Naive thymus-derived CD8-positive, alpha-beta T cell (primary cell): ENCODE data around the gene ETFRF1. TPM values are rescaled to one million over a fixed set of nuclear protein-coding genes. Genes with fewer than 3 reads are reported as not detected.

ENCODE experiments used
- ATAC-seq, 2 donors: fragments of 150-1000 bp; cut with Tn5 transposase in 1 of 2; sonication (Bioruptor Pico), chemical (Tn5 transposase) in 1 of 2; 1 replicate in 1 of 2; 2 replicates in 1 of 2; pipeline ENCODE4 v1.10.0; 2021; ENCODE audit warnings: mild to moderate bottlenecking in 2 of 2, moderate library complexity in 2 of 2
- POLR2A ChIA-PET: fragments of 350-600 bp; sonication (Branson Sonifier 250); formaldehyde crosslinking; loops from one replicate; lab custom pipeline; 2021; ENCODE audit warnings: antibody characterized with exemption; lab: Charles Lee
- DNase-seq, 10 donors: peaks; one replicate each; pipeline versions ENCODE4 v3.0.0 to v3.0.0-alpha.2; 2020 to 2022
- H3K27ac Mint-ChIP-seq, 10 donors: one replicate each; pipeline ENCODE4 v1.8.0; 2020 to 2022; ENCODE audit warnings: mild to moderate bottlenecking in 10 of 10, mixed read lengths in 10 of 10, moderate library complexity in 4 of 10, inconsistent platforms in 1 of 10
- H3K27me3 Mint-ChIP-seq, 5 donors: one replicate each; pipeline ENCODE4 v1.8.0; 2021 to 2022; ENCODE audit warnings: mixed read lengths in 5 of 5
- H3K36me3 Mint-ChIP-seq, 3 donors: one replicate each; pipeline ENCODE4 v1.8.0; 2020 to 2022; ENCODE audit warnings: mixed read lengths in 3 of 3, mild to moderate bottlenecking in 2 of 3, inconsistent platforms in 1 of 3
- H3K4me1 Mint-ChIP-seq, 4 donors: one replicate each; pipeline ENCODE4 v1.8.0; 2021 to 2022; ENCODE audit warnings: mixed read lengths in 4 of 4
- H3K4me3 Mint-ChIP-seq, 10 donors: one replicate each; pipeline ENCODE4 v1.8.0; 2020 to 2022; ENCODE audit warnings: mild to moderate bottlenecking in 10 of 10, mixed read lengths in 10 of 10, moderate library complexity in 6 of 10, inconsistent platforms in 1 of 10
- H3K9me3 Mint-ChIP-seq, 9 donors: one replicate each; pipeline ENCODE4 v1.8.0; 2020 to 2022; ENCODE audit warnings: mixed read lengths in 9 of 9, mild to moderate bottlenecking in 3 of 9, inconsistent platforms in 1 of 9, moderate library complexity in 1 of 9
- polyA plus RNA-seq, 3 donors: library from polyadenylated mRNA; unstranded; fragments of 300-500 nt; fragmentation: Illumina TruSeq; gene quantifications; one replicate each; pipeline ENCODE4 v1.2.3, GENCODE V29; 2021
- total RNA-seq, 8 experiments: library from RNA in 2 of 8; stranded (reverse) in 2 of 8; gene quantifications; one replicate each; pipeline ENCODE4 v1.2.3 and lab custom pipeline; 2021 to 2026

ETFRF1 gene
- total and polyA plus RNA-seq, 5 experiments from 2014 or later = 39.8 to 53.5 (median 40.8) TPM

DNA sequence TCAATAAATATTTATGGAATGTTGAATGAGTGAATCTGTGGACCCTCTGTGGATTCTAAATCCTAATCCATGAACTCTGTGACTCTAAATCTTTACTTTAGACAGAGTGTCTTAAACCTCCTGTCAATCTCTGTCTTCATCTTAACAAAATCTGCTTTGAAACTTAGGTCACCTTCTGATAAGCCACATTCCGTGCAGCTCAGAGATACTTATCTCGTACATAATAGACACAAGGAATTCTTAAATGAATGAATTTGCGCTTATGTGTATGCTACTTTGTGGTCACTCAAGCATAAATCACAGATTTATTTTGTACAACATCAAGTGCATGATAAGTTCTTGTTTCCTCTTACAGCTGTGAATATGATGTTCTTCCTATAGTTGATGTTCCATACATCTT, 57.9 kb downstream of the ETFRF1 start:
- no peak for DNase-seq
- POLR2A ChIA-PET = interaction anchor here (1.2 to 2.7 kb wide), 2 partner anchors 46 to 113 kb away, joined by 3 to 18 read pairs; no protein-coding TSS in a partner anchor
- peak overlapping the region in 4 of 10 donors; percentile 9 to 93 (median 31) for H3K4me3 Mint-ChIP-seq
- no peaks in the 10 kb centered on the region for H3K27me3 Mint-ChIP-seq
- peaks cover 0 to 5% (median 4%) of the 10 kb centered on the region in 3 donors for H3K36me3 Mint-ChIP-seq
- H3K27ac Mint-ChIP-seq = peak overlapping the region in 6 of 10 donors; percentile 4 to 96 (median 28)
- H3K4me1 Mint-ChIP-seq = peaks cover 13 to 37% (median 34%) of the 10 kb centered on the region in 4 donors
- ATAC-seq = no peak
- no peaks in the 10 kb centered on the region for H3K9me3 Mint-ChIP-seq

DNA sequence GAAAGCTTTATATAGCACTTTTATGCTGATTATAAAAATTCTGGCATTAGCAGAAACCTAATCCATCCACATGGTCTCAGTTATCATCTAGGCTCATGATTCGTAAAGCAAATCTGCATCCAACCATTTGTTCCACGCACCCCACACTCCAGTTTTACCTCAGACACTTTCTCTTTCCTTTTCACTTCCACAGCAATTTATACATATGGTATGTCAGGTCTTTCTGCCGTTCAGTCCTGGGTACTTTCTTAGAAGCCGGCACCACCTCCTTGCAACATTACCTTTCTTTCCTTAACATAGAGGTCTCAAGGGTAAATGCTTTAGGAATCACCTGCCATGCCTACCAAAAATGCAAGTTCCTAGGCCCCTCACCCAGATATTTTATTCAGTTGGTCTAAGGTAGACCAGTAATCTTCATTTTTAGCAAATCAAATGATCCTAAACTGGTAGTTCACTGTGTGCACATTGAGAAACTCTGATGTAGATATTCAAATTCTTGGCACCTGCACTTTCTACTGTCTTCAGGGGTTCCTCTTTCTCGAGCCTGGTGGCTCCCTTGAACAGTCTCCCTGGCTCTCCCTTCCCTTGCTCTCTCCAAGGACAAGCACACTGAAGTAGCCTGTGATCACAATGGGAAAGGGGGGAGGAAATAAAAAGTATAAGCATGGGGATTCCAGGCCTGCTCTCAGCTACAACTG, 58.5 kb downstream of the ETFRF1 start:
- ATAC-seq (no peak), DNase-seq (no peak)
- POLR2A ChIA-PET = interaction anchor here (1.2 kb wide), 1 partner anchor 45 kb away, joined by 3 read pairs; no protein-coding TSS in a partner anchor
- Mint-ChIP-seq H3K27me3 (no peaks in the 10 kb centered on the region), H3K36me3 (peaks cover 0 to under 1% (median 0%) of the 10 kb centered on the region in 3 donors), H3K9me3 (no peaks in the 10 kb centered on the region), H3K4me1 (peaks cover 11 to 32% (median 30%) of the 10 kb centered on the region in 4 donors), H3K27ac (peak overlapping the region in 6 of 10 donors; percentile 4 to 96 (median 27)), H3K4me3 (peak overlapping the region in 2 of 10 donors; percentile 21 to 93)

DNA sequence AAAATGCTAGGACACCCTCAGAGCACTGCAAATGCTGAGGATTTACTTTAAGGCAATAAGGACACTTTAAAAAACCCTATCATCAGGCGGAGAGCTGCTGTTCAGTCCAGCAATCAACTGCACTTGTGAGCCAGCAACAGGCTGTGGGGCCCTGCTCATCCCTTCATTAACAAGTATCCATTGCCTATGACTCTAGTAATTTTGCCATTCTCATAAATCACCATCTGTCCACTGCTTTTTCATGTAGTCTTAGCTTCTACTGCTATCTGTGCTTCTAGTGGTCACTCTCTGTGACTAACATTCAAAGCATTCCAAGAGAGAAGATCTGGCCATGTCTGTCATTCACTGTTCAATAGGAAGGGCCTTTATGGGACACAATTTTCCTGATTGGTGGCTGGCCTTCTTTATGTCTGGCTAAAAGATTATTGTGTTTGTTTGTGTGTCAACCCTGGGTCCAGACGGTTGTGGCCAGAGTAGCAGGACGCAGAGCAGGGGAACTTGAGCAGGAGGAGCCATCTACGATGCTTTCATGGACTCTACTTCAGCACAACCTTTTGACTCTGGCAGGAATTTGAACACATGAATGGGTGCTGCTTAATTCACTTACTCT, 59.3 kb downstream of the ETFRF1 start:
- DNase-seq (no peak), ATAC-seq (no peak)
- Mint-ChIP-seq H3K9me3 (no peaks in the 10 kb centered on the region), H3K27me3 (no peaks in the 10 kb centered on the region), H3K4me1 (peaks cover 11 to 25% (median 23%) of the 10 kb centered on the region in 4 donors), H3K36me3 (no peaks in the 10 kb centered on the region), H3K27ac (peak overlapping the region in 4 of 10 donors; percentile 11 to 44 (median 36)), H3K4me3 (no peak overlapping the region)
- POLR2A ChIA-PET = no interaction called here

Other genes with a start within 250 kb of the ETFRF1 start
- 1 to 10 TPM in 1 of 2 experiments, under 1 TPM in 1; 0.36 to 2.2 TPM for gene BCAT1, start 246.1 kb upstream of the ETFRF1 start, total RNA-seq
- not detected for gene BCAT1, start 246.1 kb upstream of the ETFRF1 start, polyA plus RNA-seq
- gene DNAI7, start 77 bp upstream of the ETFRF1 start, total RNA-seq = under 1 TPM; 0.57 to 0.82 TPM
- under 1 TPM in 2 of 3 donors, not detected in 1; 0.09 to 0.16 TPM for gene DNAI7, start 77 bp upstream of the ETFRF1 start, polyA plus RNA-seq
- gene KRAS, start 55.7 kb downstream of the ETFRF1 start, total RNA-seq = 10 to 100 TPM; 38.2 to 45.7 TPM
- 10 to 100 TPM; 49.3 to 59.5 (median 53.3) TPM for gene KRAS, start 55.7 kb downstream of the ETFRF1 start, polyA plus RNA-seq